Measurements from ENCODE around the gene LYSMD4.

LYSMD4 gene

GRCh38 chr15:99764522-99764921, 31.3 kb upstream of the LYSMD4 start:
- no peak for TF ChIP-seq EZH2 (IDR thresholded peaks at IDR 0.05; ENCODE audit: borderline replicate concordance, low read length)
- Histone ChIP-seq H3K9me2 (ENCODE audit: low read depth, low read length) (no peaks in the 10 kb centered on the region), H3K4me1 (ENCODE audit: insufficient read depth, low read length, severe bottlenecking) (no peaks in the 10 kb centered on the region), H3K27ac (ENCODE audit: low read depth, low read length, poor library complexity, severe bottlenecking) (no peak overlapping the region), H4K20me1 (ENCODE audit: insufficient read depth, low read length) (no peaks in the 10 kb centered on the region), H3K79me2 (ENCODE audit: insufficient read depth, low read length) (no peaks in the 10 kb centered on the region), H3K9ac (ENCODE audit: low read length) (no peak overlapping the region), H3F3A (ENCODE audit: insufficient read depth, low read length) (no peaks in the 10 kb centered on the region), H3K4me3 (ENCODE audit: low read depth, low read length, poor library complexity, severe bottlenecking) (no peak overlapping the region), H3K27me3 (ENCODE audit: insufficient read depth, low read length) (no peaks in the 10 kb centered on the region), H3K9me3 (ENCODE audit: low read length) (no peaks in the 10 kb centered on the region), H3K4me2 (ENCODE audit: low read length) (no peak overlapping the region), H3K36me3 (ENCODE audit: insufficient read depth, low read length) (no peaks in the 10 kb centered on the region), H2AFZ (ENCODE audit: low read length) (no peak overlapping the region)

GRCh38 chr15:99763827-99764226, 30.6 kb upstream of the LYSMD4 start:
- no peaks in the 10 kb centered on the region for H3K4me1 ChIP-seq (ENCODE audit: insufficient read depth, low read length, severe bottlenecking)
- no peaks in the 10 kb centered on the region for H3F3A ChIP-seq (ENCODE audit: insufficient read depth, low read length)
- H3K36me3 ChIP-seq (ENCODE audit: insufficient read depth, low read length): no peaks in the 10 kb centered on the region
- no peak overlapping the region for H3K9ac ChIP-seq (ENCODE audit: low read length)
- H3K9me2 ChIP-seq (ENCODE audit: low read depth, low read length): no peaks in the 10 kb centered on the region
- no peak overlapping the region for H3K27ac ChIP-seq (ENCODE audit: low read depth, low read length, poor library complexity, severe bottlenecking)
- no peak overlapping the region for H2AFZ ChIP-seq (ENCODE audit: low read length)
- no peaks in the 10 kb centered on the region for H3K79me2 ChIP-seq (ENCODE audit: insufficient read depth, low read length)
- TF ChIP-seq EZH2 (IDR thresholded peaks at IDR 0.05; ENCODE audit: borderline replicate concordance, low read length): no peak
- no peak for TF ChIP-seq CTCF (IDR thresholded peaks at IDR 0.05; ENCODE audit: low read length)
- no peaks in the 10 kb centered on the region for H4K20me1 ChIP-seq (ENCODE audit: insufficient read depth, low read length)
- no peaks in the 10 kb centered on the region for H3K27me3 ChIP-seq (ENCODE audit: insufficient read depth, low read length)
- no peak overlapping the region for H3K4me3 ChIP-seq (ENCODE audit: low read depth, low read length, poor library complexity, severe bottlenecking)
- no peak overlapping the region for H3K4me2 ChIP-seq (ENCODE audit: low read length)
- no peaks in the 10 kb centered on the region for H3K9me3 ChIP-seq (ENCODE audit: low read length)

DNA sequence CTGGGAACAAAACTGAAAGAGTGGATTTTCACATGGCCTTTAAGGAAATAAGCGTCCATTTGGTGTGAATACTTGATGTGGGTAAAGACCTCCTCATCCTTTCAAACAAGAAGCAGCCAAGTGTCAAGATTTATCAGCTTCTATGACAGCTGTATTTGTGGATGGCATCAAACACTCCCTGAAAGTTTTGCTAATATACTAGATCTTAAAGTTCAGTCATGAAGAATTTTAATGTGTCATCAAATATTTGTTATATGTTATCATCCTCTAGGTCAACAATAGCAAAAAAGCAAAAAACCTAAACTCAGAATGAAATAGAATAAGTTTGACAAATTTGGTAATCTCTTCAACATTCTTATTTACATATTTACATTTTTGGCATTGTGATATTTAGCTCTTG, 29.1 kb upstream of the LYSMD4 start:
- no peak overlapping the region for H3K4me3 ChIP-seq (ENCODE audit: low read depth, low read length, poor library complexity, severe bottlenecking)
- no peaks in the 10 kb centered on the region for H4K20me1 ChIP-seq (ENCODE audit: insufficient read depth, low read length)
- H3K27me3 ChIP-seq (ENCODE audit: insufficient read depth, low read length): no peaks in the 10 kb centered on the region
- H3K9me2 ChIP-seq (ENCODE audit: low read depth, low read length): no peaks in the 10 kb centered on the region
- H3K9me3 ChIP-seq (ENCODE audit: low read length): no peaks in the 10 kb centered on the region
- H3K27ac ChIP-seq (ENCODE audit: low read depth, low read length, poor library complexity, severe bottlenecking): no peak overlapping the region
- no peaks in the 10 kb centered on the region for H3K36me3 ChIP-seq (ENCODE audit: insufficient read depth, low read length)
- no peaks in the 10 kb centered on the region for H3K4me1 ChIP-seq (ENCODE audit: insufficient read depth, low read length, severe bottlenecking)
- no peak overlapping the region for H2AFZ ChIP-seq (ENCODE audit: low read length)
- H3K79me2 ChIP-seq (ENCODE audit: insufficient read depth, low read length): no peaks in the 10 kb centered on the region
- H3F3A ChIP-seq (ENCODE audit: insufficient read depth, low read length): no peaks in the 10 kb centered on the region
- H3K9ac ChIP-seq (ENCODE audit: low read length): no peak overlapping the region
- no peak for TF ChIP-seq CTCF (IDR thresholded peaks at IDR 0.05; ENCODE audit: low read length)
- no peak for TF ChIP-seq EZH2 (IDR thresholded peaks at IDR 0.05; ENCODE audit: borderline replicate concordance, low read length)
- H3K4me2 ChIP-seq (ENCODE audit: low read length): no peak overlapping the region

GRCh38 chr15:99755692-99756409, 22.6 kb upstream of the LYSMD4 start:
- no peak overlapping the region for H3K9ac ChIP-seq (ENCODE audit: low read length)
- no peaks in the 10 kb centered on the region for H3K4me1 ChIP-seq (ENCODE audit: insufficient read depth, low read length, severe bottlenecking)
- no peak overlapping the region for H3K4me2 ChIP-seq (ENCODE audit: low read length)
- no peaks in the 10 kb centered on the region for H4K20me1 ChIP-seq (ENCODE audit: insufficient read depth, low read length)
- no peak overlapping the region for H3K4me3 ChIP-seq (ENCODE audit: low read depth, low read length, poor library complexity, severe bottlenecking)
- no peak overlapping the region for H3K27ac ChIP-seq (ENCODE audit: low read depth, low read length, poor library complexity, severe bottlenecking)
- H3K36me3 ChIP-seq (ENCODE audit: insufficient read depth, low read length): no peaks in the 10 kb centered on the region
- H3K9me3 ChIP-seq (ENCODE audit: low read length): no peaks in the 10 kb centered on the region
- H3K9me2 ChIP-seq (ENCODE audit: low read depth, low read length): no peaks in the 10 kb centered on the region
- H2AFZ ChIP-seq (ENCODE audit: low read length): no peak overlapping the region
- TF ChIP-seq EZH2 (IDR thresholded peaks at IDR 0.05; ENCODE audit: borderline replicate concordance, low read length): no peak
- peak; percentile 92 for TF ChIP-seq CTCF (IDR thresholded peaks at IDR 0.05; ENCODE audit: low read length)
- H3K79me2 ChIP-seq (ENCODE audit: insufficient read depth, low read length): no peaks in the 10 kb centered on the region
- no peaks in the 10 kb centered on the region for H3K27me3 ChIP-seq (ENCODE audit: insufficient read depth, low read length)
- no peaks in the 10 kb centered on the region for H3F3A ChIP-seq (ENCODE audit: insufficient read depth, low read length)

Data from OCI-LY1 (cell line).